Memory B cell (primary cell): ENCODE data around the gene GINS3.
A peak's percentile ranks its signal among the peaks of the same experiment; 100 is the strongest.

Source experiments
- ATAC-seq: fragments of 150-1000 bp; cut with Tn5 transposase; 2 replicates; pipeline ENCODE4 v1.10.0; 2021; ENCODE audit warnings: low read depth, mild to moderate bottlenecking, moderate library complexity
- DNase-seq, 2 donors: peaks; one replicate each; pipeline ENCODE4 v3.0.0; 2022; ENCODE audit warnings: low spot score in 2 of 2
- H3K27ac Mint-ChIP-seq: one replicate; pipeline ENCODE4 v1.8.0; 2022; ENCODE audit warnings: mild to moderate bottlenecking, moderate library complexity, mixed read lengths
- H3K27me3 Mint-ChIP-seq: one replicate; pipeline ENCODE4 v1.8.0; 2022; ENCODE audit warnings: mixed read lengths
- H3K36me3 Mint-ChIP-seq: one replicate; pipeline ENCODE4 v1.8.0; 2022; ENCODE audit warnings: mild to moderate bottlenecking, mixed read lengths
- H3K4me1 Mint-ChIP-seq: one replicate; pipeline ENCODE4 v1.8.0; 2022; ENCODE audit warnings: mixed read lengths
- H3K4me3 Mint-ChIP-seq: one replicate; pipeline ENCODE4 v1.8.0; 2022; ENCODE audit warnings: mild to moderate bottlenecking, moderate library complexity, mixed read lengths
- H3K9me3 Mint-ChIP-seq: one replicate; pipeline ENCODE4 v1.8.0; 2022; ENCODE audit warnings: mixed read lengths

GINS3 gene

GRCh38 chr16:58425245-58425644, 33.0 kb downstream of the GINS3 start:
- Mint-ChIP-seq H3K36me3 (no peaks in the 10 kb centered on the region), H3K4me1 (peaks cover 14% of the 10 kb centered on the region), H3K27me3 (peaks cover 7% of the 10 kb centered on the region), H3K9me3 (no peaks in the 10 kb centered on the region), H3K27ac (no peak overlapping the region), H3K4me3 (no peak overlapping the region)
- DNase-seq (no peak), ATAC-seq (no peak)

DNA sequence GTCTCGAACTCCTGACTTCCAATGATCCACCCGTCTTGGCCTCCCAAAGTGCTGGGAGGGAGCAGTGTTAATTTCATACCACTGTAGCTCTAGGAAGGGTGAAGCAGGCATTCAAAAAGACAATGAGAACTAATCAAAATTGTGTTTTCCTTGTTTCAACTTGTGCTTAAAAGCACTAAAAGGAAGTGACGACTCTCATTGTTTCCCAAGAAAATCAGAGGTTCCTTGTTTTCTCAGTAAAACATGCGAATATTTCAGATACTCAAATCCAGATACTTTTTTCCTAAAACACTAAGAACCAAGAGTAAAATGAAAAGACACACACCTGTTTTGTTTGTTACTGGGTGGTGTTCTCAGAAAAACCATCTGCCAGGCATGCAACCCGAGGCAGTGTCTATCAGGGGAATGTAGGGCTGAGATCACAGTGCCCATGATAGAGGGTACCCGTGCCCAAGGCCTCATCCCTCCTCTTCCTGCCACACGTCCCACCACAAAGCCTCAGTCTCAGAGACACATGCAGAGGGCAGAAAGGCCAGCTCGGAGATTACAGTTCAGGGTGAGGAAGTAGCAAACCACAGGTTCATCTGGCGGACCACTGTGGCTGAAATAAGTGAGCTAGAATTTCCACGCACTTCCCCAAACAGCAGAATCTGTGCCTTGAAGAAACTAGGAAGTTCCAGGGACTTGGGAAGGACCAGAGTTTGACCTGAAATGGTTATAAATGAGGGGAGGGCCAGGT, 33.7 kb downstream of the GINS3 start:
- peak overlapping the region; percentile 28 for H3K4me3 Mint-ChIP-seq
- H3K4me1 Mint-ChIP-seq: peaks cover 10% of the 10 kb centered on the region
- H3K9me3 Mint-ChIP-seq: no peaks in the 10 kb centered on the region
- H3K27ac Mint-ChIP-seq: no peak overlapping the region
- H3K36me3 Mint-ChIP-seq: no peaks in the 10 kb centered on the region
- DNase-seq: peak in 1 of 2 donors; percentile 5
- peak; percentile 92 for ATAC-seq
- H3K27me3 Mint-ChIP-seq: peaks cover 4% of the 10 kb centered on the region

GRCh38 chr16:58426966-58427365, 34.7 kb downstream of the GINS3 start:
- Mint-ChIP-seq H3K36me3 (no peaks in the 10 kb centered on the region), H3K27ac (no peak overlapping the region), H3K27me3 (peaks cover 4% of the 10 kb centered on the region), H3K9me3 (no peaks in the 10 kb centered on the region), H3K4me3 (no peak overlapping the region), H3K4me1 (peaks cover 10% of the 10 kb centered on the region)
- DNase-seq (no peak), ATAC-seq (no peak)

- Mint-ChIP-seq H3K4me3 (no peak overlapping the region), H3K36me3 (no peaks in the 10 kb centered on the region), H3K27me3 (no peaks in the 10 kb centered on the region), H3K9me3 (no peaks in the 10 kb centered on the region), H3K27ac (no peak overlapping the region), H3K4me1 (peaks cover 10% of the 10 kb centered on the region)
- no peak for ATAC-seq
- no peak for DNase-seq
These were observed 36.6 kb downstream of the GINS3 start for GRCh38 chr16:58428621-58429542.

DNA sequence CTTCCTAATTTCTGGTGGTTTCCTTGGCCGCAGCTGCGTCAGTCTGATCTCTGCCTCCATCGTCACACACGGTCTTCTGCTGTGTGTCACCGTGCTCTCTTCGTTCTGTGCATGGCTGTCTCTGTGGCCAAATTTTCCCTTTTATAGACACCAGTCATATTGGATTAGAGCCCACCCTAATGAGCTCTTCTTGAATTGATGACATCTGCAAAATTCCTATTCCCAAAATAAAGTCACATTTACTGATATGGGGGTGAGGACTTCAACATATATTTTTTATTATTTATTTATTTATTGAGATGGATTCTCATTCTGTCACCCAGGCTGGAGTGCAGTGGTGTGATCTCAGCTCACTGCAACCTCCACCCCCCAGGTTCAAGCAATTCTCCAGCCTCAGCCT, 38.4 kb downstream of the GINS3 start:
- Mint-ChIP-seq H3K9me3 (no peaks in the 10 kb centered on the region), H3K36me3 (no peaks in the 10 kb centered on the region), H3K4me1 (peaks cover 5% of the 10 kb centered on the region), H3K4me3 (no peak overlapping the region), H3K27me3 (no peaks in the 10 kb centered on the region), H3K27ac (no peak overlapping the region)
- ATAC-seq (no peak), DNase-seq (no peak)

GRCh38 chr16:58433569-58433951, 41.3 kb downstream of the GINS3 start:
- no peaks in the 10 kb centered on the region for H3K4me1 Mint-ChIP-seq
- no peak overlapping the region for H3K4me3 Mint-ChIP-seq
- H3K36me3 Mint-ChIP-seq: peaks cover 2% of the 10 kb centered on the region
- H3K27ac Mint-ChIP-seq: no peak overlapping the region
- DNase-seq (no peak), ATAC-seq (no peak)
- H3K27me3 Mint-ChIP-seq: no peaks in the 10 kb centered on the region
- peaks cover 3% of the 10 kb centered on the region for H3K9me3 Mint-ChIP-seq

DNA sequence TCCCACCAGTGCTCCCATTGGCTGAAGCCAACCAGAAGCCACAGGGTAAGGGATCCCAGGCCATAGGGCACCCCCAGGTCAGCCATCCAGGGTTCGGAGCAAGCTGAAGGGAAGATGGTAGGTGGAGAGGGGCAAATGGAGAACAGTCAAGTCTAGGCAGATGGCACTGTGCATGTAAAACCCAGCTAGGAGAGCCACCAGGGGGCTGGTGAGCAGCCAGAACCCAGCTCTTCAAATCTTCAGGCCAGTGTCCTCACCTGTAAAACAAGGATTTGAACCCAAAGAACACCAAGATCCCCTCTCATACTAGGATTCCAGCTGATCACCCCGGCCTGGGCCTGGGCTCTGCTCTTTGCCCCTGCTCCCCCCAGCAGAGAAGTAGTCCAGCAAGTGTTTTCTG, 43.5 kb downstream of the GINS3 start:
- Mint-ChIP-seq H3K4me1 (peaks cover 4% of the 10 kb centered on the region), H3K4me3 (no peak overlapping the region), H3K27me3 (no peaks in the 10 kb centered on the region), H3K27ac (no peak overlapping the region), H3K9me3 (peaks cover 3% of the 10 kb centered on the region), H3K36me3 (peaks cover 2% of the 10 kb centered on the region)
- DNase-seq: no peak
- ATAC-seq: no peak

DNA sequence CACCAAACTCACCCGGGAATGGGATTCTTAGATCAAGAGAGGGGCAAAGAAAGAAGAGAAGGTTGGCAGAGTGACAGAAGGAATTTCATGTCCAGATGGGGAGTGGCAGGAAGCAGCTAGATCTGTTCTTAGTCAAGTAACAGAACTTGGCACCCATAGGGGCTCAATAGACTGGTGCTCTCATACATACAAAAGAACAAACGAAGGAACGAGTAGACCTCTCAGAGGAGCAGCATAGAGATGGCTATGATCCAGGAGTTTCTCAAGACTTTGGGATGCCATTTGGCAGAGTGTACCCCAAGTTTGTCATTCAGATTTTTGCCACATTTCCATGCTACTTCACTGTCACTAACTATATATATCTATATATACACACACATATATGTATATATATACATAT, 47.9 kb downstream of the GINS3 start:
- Mint-ChIP-seq H3K9me3 (peaks cover 3% of the 10 kb centered on the region), H3K4me3 (no peak overlapping the region), H3K27me3 (peaks cover 8% of the 10 kb centered on the region), H3K4me1 (peaks cover 6% of the 10 kb centered on the region), H3K27ac (no peak overlapping the region), H3K36me3 (peaks cover 2% of the 10 kb centered on the region)
- DNase-seq: no peak
- ATAC-seq: no peak

GRCh38 chr16:58442547-58442946, 50.3 kb downstream of the GINS3 start:
- DNase-seq: no peak
- peaks cover 8% of the 10 kb centered on the region for H3K27me3 Mint-ChIP-seq
- peaks cover 6% of the 10 kb centered on the region for H3K4me1 Mint-ChIP-seq
- no peak overlapping the region for H3K4me3 Mint-ChIP-seq
- H3K9me3 Mint-ChIP-seq: no peaks in the 10 kb centered on the region
- ATAC-seq: no peak
- no peak overlapping the region for H3K27ac Mint-ChIP-seq
- H3K36me3 Mint-ChIP-seq: peaks cover 2% of the 10 kb centered on the region

DNA sequence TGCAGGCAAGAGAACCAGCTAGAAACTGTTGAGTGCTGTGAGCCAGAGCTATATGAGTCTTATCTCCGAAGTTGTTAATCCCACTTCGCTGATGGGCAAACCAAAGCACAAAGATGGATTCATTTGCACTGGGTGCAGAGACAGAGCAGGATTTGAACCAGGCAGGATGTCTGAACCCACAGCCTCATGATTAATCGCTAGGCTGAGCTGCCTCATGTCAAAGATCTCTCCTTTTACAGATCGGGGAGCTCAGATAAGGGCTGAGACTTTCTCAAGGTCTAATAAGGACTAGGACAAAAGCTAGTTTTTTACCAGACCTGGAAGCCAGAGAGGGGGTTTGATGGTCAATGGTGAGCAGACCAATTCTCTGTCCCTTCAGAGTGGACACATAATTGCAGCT, 51.5 kb downstream of the GINS3 start:
- H3K4me3 Mint-ChIP-seq: no peak overlapping the region
- DNase-seq: no peak
- H3K9me3 Mint-ChIP-seq: no peaks in the 10 kb centered on the region
- no peak overlapping the region for H3K27ac Mint-ChIP-seq
- peaks cover 11% of the 10 kb centered on the region for H3K27me3 Mint-ChIP-seq
- H3K36me3 Mint-ChIP-seq: no peaks in the 10 kb centered on the region
- peaks cover 6% of the 10 kb centered on the region for H3K4me1 Mint-ChIP-seq
- no peak for ATAC-seq

GRCh38 chr16:58444265-58444664, 52.0 kb downstream of the GINS3 start:
- Mint-ChIP-seq H3K9me3 (no peaks in the 10 kb centered on the region), H3K4me3 (no peak overlapping the region), H3K4me1 (peaks cover 3% of the 10 kb centered on the region), H3K27me3 (peaks cover 11% of the 10 kb centered on the region), H3K36me3 (no peaks in the 10 kb centered on the region), H3K27ac (no peak overlapping the region)
- DNase-seq (no peak), ATAC-seq (no peak)

DNA sequence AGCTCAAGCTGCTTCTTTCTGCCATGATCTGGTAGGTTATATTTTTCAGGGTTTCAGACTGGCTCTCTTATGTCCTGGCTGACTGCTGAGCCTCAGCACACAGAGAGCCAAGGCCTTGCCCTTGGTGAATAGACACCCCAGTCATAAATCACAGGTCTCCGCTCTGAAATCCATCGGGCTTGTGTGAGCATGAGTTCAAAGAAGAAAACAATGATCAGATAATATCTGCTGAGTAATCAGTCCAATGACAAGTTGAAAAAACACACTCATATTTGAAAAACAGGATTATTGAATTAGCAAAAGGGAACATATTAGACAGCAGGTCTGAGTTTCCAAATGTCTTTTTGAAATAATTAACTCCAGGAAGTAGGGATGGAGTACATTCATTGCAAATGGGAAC, 56.6 kb downstream of the GINS3 start:
- H3K27me3 Mint-ChIP-seq: peaks cover 8% of the 10 kb centered on the region
- no peak overlapping the region for H3K27ac Mint-ChIP-seq
- H3K4me1 Mint-ChIP-seq: no peaks in the 10 kb centered on the region
- no peak overlapping the region for H3K4me3 Mint-ChIP-seq
- ATAC-seq (no peak), DNase-seq (no peak)
- H3K9me3 Mint-ChIP-seq: no peaks in the 10 kb centered on the region
- no peaks in the 10 kb centered on the region for H3K36me3 Mint-ChIP-seq

GRCh38 chr16:58449306-58449705, 57.0 kb downstream of the GINS3 start:
- peaks cover 9% of the 10 kb centered on the region for H3K27me3 Mint-ChIP-seq
- no peak overlapping the region for H3K27ac Mint-ChIP-seq
- no peaks in the 10 kb centered on the region for H3K9me3 Mint-ChIP-seq
- no peaks in the 10 kb centered on the region for H3K4me1 Mint-ChIP-seq
- DNase-seq (no peak), ATAC-seq (no peak)
- H3K4me3 Mint-ChIP-seq: no peak overlapping the region
- H3K36me3 Mint-ChIP-seq: no peaks in the 10 kb centered on the region

- H3K27me3 Mint-ChIP-seq: peaks cover 9% of the 10 kb centered on the region
- H3K4me3 Mint-ChIP-seq: no peak overlapping the region
- H3K4me1 Mint-ChIP-seq: no peaks in the 10 kb centered on the region
- no peak for ATAC-seq
- no peaks in the 10 kb centered on the region for H3K36me3 Mint-ChIP-seq
- no peak overlapping the region for H3K27ac Mint-ChIP-seq
- no peak for DNase-seq
- H3K9me3 Mint-ChIP-seq: no peaks in the 10 kb centered on the region
These were observed 57.5 kb downstream of the GINS3 start for GRCh38 chr16:58449768-58450167.
